HG03039 (cell line): ENCODE results near the gene NDUFB3.

Experiments
- ATAC-seq: cut with Tn5 transposase; IDR thresholded peaks from one replicate; pipeline ENCODE4 v1.9.1; 2021; ENCODE audit warnings: mild to moderate bottlenecking, moderate library complexity; ENCODE audit not compliant: unreplicated experiment

NDUFB3 gene

DNA sequence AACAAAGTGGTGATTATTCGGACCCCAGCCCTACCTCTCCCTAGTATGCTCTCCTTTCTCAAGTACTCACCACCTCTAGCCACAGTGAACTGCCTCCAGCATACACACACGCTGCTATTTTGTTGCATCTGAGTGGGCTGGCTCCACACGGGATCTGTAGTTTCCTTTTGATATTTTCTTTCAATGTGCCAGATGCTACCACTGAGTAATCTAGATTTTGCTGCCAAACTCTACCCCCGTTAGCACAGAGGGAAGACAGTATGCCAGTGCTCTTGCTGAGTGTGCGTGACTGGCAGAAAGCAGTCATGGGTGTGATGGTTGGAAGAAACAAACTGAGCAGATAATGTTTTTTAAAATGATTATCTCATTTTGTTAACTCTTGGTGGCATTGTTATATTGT, 55.8 kb downstream of the NDUFB3 start:
- no peak for ATAC-seq

GRCh38 chr2:201128033-201128432, 56.2 kb downstream of the NDUFB3 start:
- ATAC-seq = no peak

DNA sequence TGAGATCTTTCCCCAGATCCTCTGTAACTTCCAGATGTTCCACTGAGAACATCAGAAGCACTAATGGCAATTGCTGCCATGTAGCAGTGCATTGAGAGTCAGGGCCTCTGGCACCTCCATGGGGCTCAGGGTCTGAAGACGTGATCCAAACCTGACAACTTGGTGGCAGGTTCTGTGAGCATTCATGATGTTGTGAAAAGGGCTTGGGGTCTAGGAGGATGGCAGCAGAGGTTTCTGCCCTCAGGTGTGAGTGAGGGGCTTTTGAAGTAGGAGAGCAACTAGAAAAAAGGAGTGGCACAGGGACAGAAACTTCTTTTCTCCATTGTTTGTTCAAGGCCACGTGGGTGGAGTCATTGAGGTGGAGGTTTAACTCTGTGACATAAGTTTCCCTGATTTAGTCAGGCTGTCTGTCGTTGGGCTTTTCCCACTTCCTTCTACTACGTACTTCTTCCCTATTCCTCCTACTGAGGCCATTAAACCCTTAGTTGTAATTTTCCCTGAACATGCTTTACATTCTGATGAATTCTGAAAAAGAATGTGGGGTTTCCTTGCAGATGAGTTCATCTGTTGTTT, 57.2 kb downstream of the NDUFB3 start:
- no peak for ATAC-seq

DNA sequence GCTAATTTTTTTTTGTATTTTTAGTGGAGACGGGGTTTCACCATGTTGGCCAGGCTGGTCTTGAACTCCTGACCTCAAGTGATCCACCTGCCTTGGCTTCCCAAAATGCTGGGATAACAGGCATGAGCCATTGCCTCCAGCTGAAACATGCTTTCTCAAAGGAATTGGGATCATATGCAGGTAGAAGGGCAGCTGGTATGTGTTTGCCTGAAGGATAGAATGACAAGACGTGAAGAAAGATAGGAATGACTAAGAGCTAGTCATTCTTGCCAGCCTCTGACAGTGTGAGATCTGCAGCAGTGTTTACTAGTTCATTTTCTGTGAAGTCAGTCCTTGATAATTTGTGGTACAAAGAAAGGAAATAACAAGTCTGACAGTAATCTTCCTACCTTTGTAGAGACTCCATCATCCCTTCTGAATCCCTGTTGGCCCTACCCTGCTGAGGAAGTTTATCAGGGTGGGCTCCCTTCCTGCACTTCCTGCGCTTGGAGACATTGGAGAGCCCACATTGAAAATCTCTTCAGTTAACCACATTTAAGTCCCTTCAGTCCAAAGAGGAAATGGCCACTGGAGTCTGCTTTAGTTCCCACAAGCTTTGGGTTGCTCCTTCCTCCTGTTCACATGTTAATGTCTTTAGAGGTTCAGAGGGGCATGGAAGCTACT, 58.9 kb downstream of the NDUFB3 start:
- ATAC-seq = no peak

DNA sequence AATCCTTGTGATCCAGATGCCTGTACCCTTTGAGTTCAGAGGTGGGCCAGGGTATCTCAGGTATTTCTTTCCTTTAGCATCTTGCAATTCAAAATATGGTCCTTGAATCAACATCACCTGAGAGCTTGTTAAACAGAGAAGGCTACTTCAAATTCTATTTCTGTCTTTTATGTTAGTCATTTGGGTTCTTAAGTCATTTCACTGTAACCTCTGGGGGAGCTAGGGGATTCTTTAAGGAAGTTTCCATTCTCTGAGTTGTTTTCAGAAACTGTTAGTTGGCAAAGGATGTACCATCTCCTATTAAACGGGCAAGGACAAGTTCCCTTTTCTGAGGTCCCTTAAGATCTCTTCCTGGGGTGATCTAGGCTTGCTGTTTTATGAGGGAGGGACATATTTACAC, 60.7 kb downstream of the NDUFB3 start:
- ATAC-seq = no peak
